Stimulated activated CD8-positive, alpha-beta memory T cell treated with anti-CD3 and anti-CD28 coated beads, Interleukin-15, amount 100 ng/mL, for 4 hours (primary cell): Measurements from ENCODE around the gene GMDS.

ENCODE experiments used
- DNase-seq, 2 donors: peaks; one replicate each; pipeline ENCODE4 v3.0.0-alpha.2; 2020; ENCODE audit warnings: low read depth in 2 of 2

GMDS gene

GRCh38 chr6:2099870-2100269 is 145.5 kb downstream of the GMDS start:
- no peak for DNase-seq

GRCh38 chr6:2097464-2097863 is 147.9 kb downstream of the GMDS start:
- no peak for DNase-seq

- DNase-seq: no peak
These were observed 150.8 kb downstream of the GMDS start for GRCh38 chr6:2094642-2095041.

- DNase-seq: no peak
These were observed 159.0 kb downstream of the GMDS start for GRCh38 chr6:2086326-2086965.

- no peak for DNase-seq
These were observed 159.7 kb downstream of the GMDS start for GRCh38 chr6:2085657-2086056.

- no peak for DNase-seq
These were observed 164.0 kb downstream of the GMDS start for GRCh38 chr6:2081155-2082138.

GRCh38 chr6:2078888-2079287 is 166.5 kb downstream of the GMDS start:
- DNase-seq: no peak

GRCh38 chr6:2077826-2078225 is 167.6 kb downstream of the GMDS start:
- DNase-seq: no peak

GRCh38 chr6:2073476-2073875 is 171.9 kb downstream of the GMDS start:
- no peak for DNase-seq

GRCh38 chr6:2072453-2072852 is 173.0 kb downstream of the GMDS start:
- no peak for DNase-seq

- DNase-seq: no peak
These were observed 181.9 kb downstream of the GMDS start for GRCh38 chr6:2063547-2063946.

GRCh38 chr6:2061880-2062279 is 183.5 kb downstream of the GMDS start:
- no peak for DNase-seq

GRCh38 chr6:2055911-2056310 is 189.5 kb downstream of the GMDS start:
- DNase-seq: no peak

GRCh38 chr6:2055143-2055542 is 190.3 kb downstream of the GMDS start:
- DNase-seq: no peak

GRCh38 chr6:2054516-2055067 is 190.8 kb downstream of the GMDS start:
- no peak for DNase-seq

- DNase-seq: no peak
These were observed 191.7 kb downstream of the GMDS start for GRCh38 chr6:2053691-2054090.

GRCh38 chr6:2047855-2048254 is 197.6 kb downstream of the GMDS start:
- DNase-seq: no peak

GRCh38 chr6:2044192-2044591 is 201.2 kb downstream of the GMDS start:
- DNase-seq: no peak

- DNase-seq: no peak
These were observed 202.3 kb downstream of the GMDS start for GRCh38 chr6:2042956-2043648.

GRCh38 chr6:2038092-2038491 is 207.3 kb downstream of the GMDS start:
- DNase-seq: no peak

- DNase-seq: no peak
These were observed 208.0 kb downstream of the GMDS start for GRCh38 chr6:2037237-2037926.

GRCh38 chr6:2036710-2037023 is 208.7 kb downstream of the GMDS start:
- no peak for DNase-seq
